HS-27A (cell line): Measurements from ENCODE around the gene ARHGDIB.

Source experiments
- DNase-seq: peaks from one replicate; pipeline ENCODE4 v3.0.0-alpha.2; 2012; ENCODE audit warnings: low read depth, missing footprints

The ARHGDIB gene

GRCh38 chr12:14982991-14983390 lies 21.6 kb upstream of the ARHGDIB start:
- no peak for DNase-seq

- no peak for DNase-seq
Observed at GRCh38 chr12:14982562-14982961, 21.2 kb upstream of the ARHGDIB start.

- no peak for DNase-seq
Observed at GRCh38 chr12:14981049-14981448, 19.6 kb upstream of the ARHGDIB start.

- DNase-seq, result no peak
Observed at GRCh38 chr12:14979468-14979867, 18.1 kb upstream of the ARHGDIB start.

GRCh38 chr12:14976658-14977057 lies 15.3 kb upstream of the ARHGDIB start:
- no peak for DNase-seq

GRCh38 chr12:14975457-14975856 lies 14.1 kb upstream of the ARHGDIB start:
- DNase-seq, result no peak

GRCh38 chr12:14974633-14975032 lies 13.2 kb upstream of the ARHGDIB start:
- no peak for DNase-seq

- no peak for DNase-seq
Observed at GRCh38 chr12:14972816-14973215, 11.4 kb upstream of the ARHGDIB start, which contains the start of gene PDE6H. Gene PDE6H, plus strand, starts transcription at chr12:14973042. Its CDS starts 4,971 bp downstream, at chr12:14978013.

GRCh38 chr12:14970473-14970872 lies 9.1 kb upstream of the ARHGDIB start:
- DNase-seq, result no peak

- DNase-seq, result no peak
Observed at GRCh38 chr12:14968478-14968877, 7.1 kb upstream of the ARHGDIB start.

GRCh38 chr12:14965221-14965620 lies 3.8 kb upstream of the ARHGDIB start:
- DNase-seq, result no peak

GRCh38 chr12:14964406-14964805 lies 3.0 kb upstream of the ARHGDIB start:
- DNase-seq, result no peak

- no peak for DNase-seq
Observed at GRCh38 chr12:14963520-14963919, 2.1 kb upstream of the ARHGDIB start.

- no peak for DNase-seq
Observed at GRCh38 chr12:14962797-14963196, 1.4 kb upstream of the ARHGDIB start.

- no peak for DNase-seq
Observed at GRCh38 chr12:14962153-14962539, 745 bp upstream of the ARHGDIB start.

GRCh38 chr12:14960548-14961465 lies 594 bp downstream of the ARHGDIB start:
- no peak for DNase-seq

- DNase-seq, result no peak
Observed at GRCh38 chr12:14959916-14960496, 1.4 kb downstream of the ARHGDIB start.

GRCh38 chr12:14959463-14959862 lies 1.9 kb downstream of the ARHGDIB start:
- DNase-seq, result no peak

- no peak for DNase-seq
Observed at GRCh38 chr12:14959126-14959440, 2.3 kb downstream of the ARHGDIB start.

- no peak for DNase-seq
Observed at GRCh38 chr12:14958361-14959125, 2.9 kb downstream of the ARHGDIB start.

- no peak for DNase-seq
Observed at GRCh38 chr12:14957551-14958168, 3.7 kb downstream of the ARHGDIB start.

- DNase-seq, result no peak
Observed at GRCh38 chr12:14956905-14957304, 4.5 kb downstream of the ARHGDIB start.
